CD4-positive, alpha-beta T cell treated with Interleukin-15 for 1 hour (primary cell): ENCODE results near the gene HNRNPK.

ENCODE experiments used
- DNase-seq: peaks from one replicate; pipeline ENCODE4 v3.0.0-alpha.2; 2020

HNRNPK gene

DNA sequence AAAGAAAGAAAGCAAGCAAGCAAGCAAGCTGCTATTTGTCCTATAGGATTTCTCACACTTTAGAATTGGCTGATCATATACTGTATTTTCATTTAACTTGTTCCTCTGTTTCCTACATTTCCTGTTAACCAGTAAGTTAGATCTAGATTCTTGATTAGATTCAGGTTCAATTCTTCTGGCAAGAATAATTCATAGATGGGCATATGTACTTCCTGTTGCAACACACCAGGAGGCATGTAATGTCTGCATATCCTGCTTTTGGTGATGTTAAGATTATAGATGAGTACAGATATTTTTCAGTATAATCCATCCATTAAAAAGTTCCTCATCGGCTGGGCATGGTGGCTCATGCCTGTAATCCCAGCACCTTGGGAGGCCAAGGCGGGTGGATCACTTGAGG, 48.0 kb downstream of the HNRNPK start:
- no peak for DNase-seq

DNA sequence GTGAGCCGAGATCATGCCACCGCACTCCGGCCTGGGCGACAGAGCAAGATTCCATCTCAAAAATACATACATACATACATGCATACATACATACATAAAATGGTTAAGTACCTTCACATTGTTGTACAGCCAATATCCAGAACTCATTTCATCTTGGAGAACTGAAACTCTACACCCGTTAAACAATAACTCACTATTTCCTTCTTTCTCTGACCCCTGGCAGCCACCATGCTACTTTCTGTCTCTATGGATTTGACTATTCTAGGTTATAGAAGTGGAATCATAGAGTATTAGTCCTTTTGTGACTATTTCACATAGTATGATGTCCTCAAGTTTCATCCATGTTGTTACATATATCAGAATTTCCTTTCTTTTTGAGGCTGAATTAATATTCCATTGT, 49.1 kb downstream of the HNRNPK start:
- DNase-seq: no peak

DNA sequence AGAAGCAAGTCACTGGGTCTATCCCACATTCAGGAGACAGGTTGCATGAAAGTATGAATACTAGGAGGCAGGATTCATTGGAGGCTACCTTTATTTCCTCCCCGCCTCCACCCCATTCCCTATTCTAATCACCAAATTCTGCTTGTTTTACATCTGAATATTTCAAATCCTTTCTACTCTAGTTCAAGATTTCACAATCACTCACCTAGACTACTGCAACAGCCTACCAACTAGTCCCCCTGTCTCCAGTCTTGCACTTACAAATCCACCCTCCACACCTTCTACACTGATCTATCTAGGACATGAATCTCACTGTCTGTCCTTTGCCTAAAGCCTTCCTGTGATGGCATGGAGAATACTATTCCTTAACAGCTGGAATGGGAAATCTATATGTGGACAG, 52.4 kb downstream of the HNRNPK start:
- DNase-seq: no peak

DNA sequence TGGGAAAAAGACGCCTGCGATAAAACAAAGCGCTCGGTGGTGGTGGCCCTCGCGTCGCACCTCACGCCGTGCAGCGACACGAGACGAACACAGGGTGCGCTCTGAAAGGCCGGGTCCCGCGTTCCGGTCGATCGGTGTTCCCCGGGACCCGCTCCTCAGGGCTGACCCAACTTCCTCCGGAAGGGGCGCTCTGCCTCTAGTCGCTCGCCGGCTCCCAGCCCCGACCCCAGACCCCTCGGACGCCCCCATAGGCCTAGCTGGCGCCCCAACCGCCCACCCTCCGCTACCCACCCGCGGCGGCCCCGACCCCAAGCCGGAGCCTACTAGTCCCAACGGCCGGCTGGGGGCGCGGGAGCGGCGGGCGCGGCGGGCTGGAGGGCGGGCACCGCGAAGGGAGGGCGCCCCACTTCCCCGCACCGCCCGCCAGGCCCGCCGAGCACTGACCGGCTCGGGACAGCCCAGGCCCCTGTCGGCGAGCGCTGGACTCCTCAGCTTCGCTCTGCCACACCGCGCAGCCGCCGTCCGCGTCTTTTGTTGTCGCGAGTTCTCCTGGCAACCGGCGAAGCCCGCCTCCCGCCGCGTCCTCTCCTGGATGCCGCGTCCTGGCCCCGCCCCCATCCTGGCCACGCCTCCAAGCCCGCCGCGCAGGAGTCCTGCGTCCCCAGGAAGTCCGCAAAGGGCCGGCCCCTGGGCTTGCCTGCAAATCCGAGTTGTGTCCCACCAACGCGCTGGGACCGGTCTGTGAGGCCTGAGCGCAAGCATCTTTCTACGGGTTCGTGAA, 58.9 kb downstream of the HNRNPK start, which contains the start of gene KIF27:
Gene KIF27, minus strand, starts transcription at position 506 of the 781 bp plus-strand sequence. CDS start 5,841 bp downstream, outside the sequence.
- DNase-seq: peak; percentile 96

DNA sequence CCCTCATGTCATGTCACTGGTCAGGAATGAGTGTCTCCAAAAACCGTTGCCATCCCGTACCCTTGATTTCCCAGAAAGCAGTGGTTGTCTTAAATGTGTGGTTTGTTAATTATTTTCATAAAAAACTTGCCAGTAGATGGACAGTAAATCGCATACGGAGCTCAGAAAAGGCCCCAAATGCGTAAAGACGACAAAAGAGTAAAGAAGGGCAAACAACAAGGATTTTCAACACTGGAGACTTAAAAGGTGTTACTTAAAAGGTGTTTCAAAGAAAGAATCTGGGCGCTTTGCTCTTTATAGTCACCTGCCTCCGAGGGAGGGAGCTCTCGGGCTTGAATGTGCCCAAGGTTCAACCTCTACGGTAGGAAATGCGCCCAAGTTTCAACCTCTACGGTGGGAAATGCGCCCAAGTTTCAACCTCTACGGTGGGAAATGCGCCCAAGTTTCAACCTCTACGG, 59.5 kb downstream of the HNRNPK start:
- DNase-seq: no peak

GRCh38 chr9:83919111-83919510, 60.9 kb downstream of the HNRNPK start:
- DNase-seq: no peak
